HEK293 (cell line): Measurements from ENCODE around the gene SH2D4B.

Experiments used
- HOXD13 ChIP-seq: sonication (generic); formaldehyde crosslinking; IDR thresholded peaks from 2 replicates; pipeline ENCODE4 v1.8.0; 2022; ENCODE audit warnings: missing genetic modification reagents, borderline replicate concordance
- ZBTB21 ChIP-seq: fragments of 450-650 bp; formaldehyde crosslinking; IDR thresholded peaks from 2 replicates; pipeline ENCODE4 v1.5.1; 2017; ENCODE audit warnings: missing biosample characterization, missing genetic modification characterization
- ZNF549 ChIP-seq: fragments of 450-650 bp; IDR thresholded peaks from 2 replicates; pipeline ENCODE4 v1.5.1; 2018; ENCODE audit warnings: missing biosample characterization, missing genetic modification characterization, mild to moderate bottlenecking, inconsistent platforms, moderate library complexity
- ZNF777 ChIP-seq: fragments of 450-650 bp; formaldehyde crosslinking; IDR thresholded peaks from 2 replicates; pipeline ENCODE4 v1.5.1; 2017; ENCODE audit warnings: missing biosample characterization, missing genetic modification characterization, borderline replicate concordance

GRCh38 chr10:80672613-80673012, 134.9 kb downstream of the SH2D4B start:
- TF ChIP-seq ZNF549 (tag by site-specific recombination) (no peak), ZNF777 (tag by site-specific recombination) (no peak), ZBTB21 (tag by site-specific recombination) (no peak), HOXD13 (CRISPR knock-in tag) (no peak)
